Peyer's patch (tissue), 4 donors: ENCODE results near the gene NDUFAF8. TPM values are rescaled to one million over a fixed set of nuclear protein-coding genes. Genes with fewer than 3 reads are reported as not detected.
"Not testable (repeated sequence)": the region's sequence is repeated elsewhere in the genome, so short reads cannot be mapped to it uniquely, and the experiment has no call there.

Source experiments
- DNase-seq, 3 donors: peaks; one replicate each; pipeline ENCODE4 v3.0.0-alpha.2; 2017 to 2019
- H3K27ac ChIP-seq, 4 donors: fragments of 200-600 bp; sonication (generic); one replicate each; pipeline ENCODE4 v1.5.1; 2016 to 2019
- H3K27me3 ChIP-seq, 2 donors: fragments of 200-600 bp; sonication (generic); one replicate each; pipeline ENCODE4 v1.5.1; 2019
- H3K36me3 ChIP-seq, 3 donors: fragments of 200-600 bp; sonication (generic); one replicate each; pipeline ENCODE4 v1.5.1; 2016 to 2019
- H3K4me1 ChIP-seq, 4 donors: fragments of 200-600 bp; sonication (generic); one replicate each; pipeline ENCODE4 v1.5.1; 2016 to 2019
- H3K4me3 ChIP-seq, 4 donors: fragments of 200-600 bp; sonication (generic); 1 replicate in 3 of 4; 2 replicates in 1 of 4; pipeline ENCODE4 v1.5.1; 2016 to 2019; ENCODE audit warnings: mild to moderate bottlenecking in 1 of 4
- H3K9me3 ChIP-seq, 4 donors: fragments of 200-600 bp; sonication (generic); one replicate each; pipeline ENCODE4 v1.5.1; 2016 to 2019; ENCODE audit warnings: mild to moderate bottlenecking in 1 of 4
- POLR2A ChIP-seq, 2 donors: fragments of 450-650 bp; IDR thresholded peaks; one replicate each; pipeline ENCODE4 v1.5.1; 2017; ENCODE audit warnings: antibody characterized with exemption in 2 of 2, mild to moderate bottlenecking in 2 of 2, moderate library complexity in 2 of 2
- total RNA-seq, 4 donors: library from RNA; depleted of rRNA; stranded (reverse); fragments of >200 nt; gene quantifications; one replicate each; pipeline ENCODE4 v1.1.0, GENCODE V29; 2016
- TF ChIP-seq, protein P1 (sequence below), 6 experiments: fragments of 450-650 bp in 4 of 6; fragments of 200-600 bp in 2 of 6; sonication (generic) in 1 of 6; IDR thresholded peaks; one replicate each; pipeline ENCODE4 v1.5.1; 2017 to 2019; ENCODE audit warnings: antibody characterized with exemption in 6 of 6, mild to moderate bottlenecking in 3 of 6, moderate library complexity in 1 of 6

NDUFAF8 gene
- total RNA-seq, 4 donors from 2014 or later, result 17.8 to 62.7 (median 25.2) TPM

DNA sequence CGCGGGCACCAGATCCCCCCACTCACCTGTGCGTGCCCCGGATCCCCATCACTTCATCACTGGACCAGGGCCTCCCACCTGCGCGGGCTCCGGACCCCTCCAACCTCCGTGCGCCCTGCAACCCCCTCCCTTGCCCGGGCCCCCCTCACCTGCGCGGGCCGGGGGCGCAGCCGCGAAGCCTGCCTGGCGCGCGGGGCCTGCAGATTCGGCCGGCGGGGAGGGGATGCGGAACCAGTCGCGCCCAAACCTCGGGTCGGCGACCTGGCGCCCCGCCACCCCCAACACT, 16.6 kb upstream of the NDUFAF8 start:
- Histone ChIP-seq H3K9me3 (no peaks in the 10 kb centered on the region), H3K4me1 (peaks cover 0 to 19% (median 12%) of the 10 kb centered on the region in 4 donors), H3K27ac (peak overlapping the region in 2 of 4 donors; percentile 47 to 78), H3K4me3 (peak overlapping the region; percentile 70 to 83 (median 76)), H3K36me3 (no peaks in the 10 kb centered on the region), H3K27me3 (no peaks in the 10 kb centered on the region)
- TF ChIP-seq POLR2A (IDR thresholded peaks at IDR 0.05), result no peak
- TF ChIP-seq, protein P1, sequence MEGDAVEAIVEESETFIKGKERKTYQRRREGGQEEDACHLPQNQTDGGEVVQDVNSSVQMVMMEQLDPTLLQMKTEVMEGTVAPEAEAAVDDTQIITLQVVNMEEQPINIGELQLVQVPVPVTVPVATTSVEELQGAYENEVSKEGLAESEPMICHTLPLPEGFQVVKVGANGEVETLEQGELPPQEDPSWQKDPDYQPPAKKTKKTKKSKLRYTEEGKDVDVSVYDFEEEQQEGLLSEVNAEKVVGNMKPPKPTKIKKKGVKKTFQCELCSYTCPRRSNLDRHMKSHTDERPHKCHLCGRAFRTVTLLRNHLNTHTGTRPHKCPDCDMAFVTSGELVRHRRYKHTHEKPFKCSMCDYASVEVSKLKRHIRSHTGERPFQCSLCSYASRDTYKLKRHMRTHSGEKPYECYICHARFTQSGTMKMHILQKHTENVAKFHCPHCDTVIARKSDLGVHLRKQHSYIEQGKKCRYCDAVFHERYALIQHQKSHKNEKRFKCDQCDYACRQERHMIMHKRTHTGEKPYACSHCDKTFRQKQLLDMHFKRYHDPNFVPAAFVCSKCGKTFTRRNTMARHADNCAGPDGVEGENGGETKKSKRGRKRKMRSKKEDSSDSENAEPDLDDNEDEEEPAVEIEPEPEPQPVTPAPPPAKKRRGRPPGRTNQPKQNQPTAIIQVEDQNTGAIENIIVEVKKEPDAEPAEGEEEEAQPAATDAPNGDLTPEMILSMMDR (IDR thresholded peaks at IDR 0.05), result no peak
- no peak for DNase-seq

- Histone ChIP-seq H3K27me3 (no peaks in the 10 kb centered on the region), H3K4me1 (peaks cover 0 to 19% (median 12%) of the 10 kb centered on the region in 4 donors), H3K9me3 (no peaks in the 10 kb centered on the region), H3K4me3 (peak within 1 kb of the TSS; percentile 70 to 83 (median 76)), H3K36me3 (no peaks in the 10 kb centered on the region), H3K27ac (peak within 1 kb of the TSS; percentile 3 to 78 (median 45))
- peak; percentile 99 to 100 (median 99) for DNase-seq
- TF ChIP-seq, protein P1 (IDR thresholded peaks at IDR 0.05), result no peak
- TF ChIP-seq POLR2A (IDR thresholded peaks at IDR 0.05), result no peak
These were observed 16.0 kb upstream of the NDUFAF8 start, which contains the start of gene CEP131 for GRCh38 chr17:81222906-81223761. CEP131 (minus strand) TSS chr17:81222965; CDS start chr17:81220056, 2,909 bp downstream.

GRCh38 chr17:81223762-81224130, 15.4 kb upstream of the NDUFAF8 start:
- H3K27ac ChIP-seq, result peak overlapping the region in 3 of 4 donors; percentile 18 to 78 (median 43)
- TF ChIP-seq POLR2A (IDR thresholded peaks at IDR 0.05), result no peak
- TF ChIP-seq, protein P1 (IDR thresholded peaks at IDR 0.05), result no peak
- H3K4me3 ChIP-seq, result peak overlapping the region in 3 of 4 donors; percentile 37 to 83 (median 51)

GRCh38 chr17:81227630-81228029, 11.5 kb upstream of the NDUFAF8 start:
- peak overlapping the region in 1 of 4 donors; percentile 69 for H3K27ac ChIP-seq
- H3K27me3 ChIP-seq, H3K4me1 ChIP-seq, DNase-seq, H3K9me3 ChIP-seq, H3K4me3 ChIP-seq: not testable (repeated sequence)
- H3K36me3 ChIP-seq, result peaks cover 0 to 31% (median 0%) of the 10 kb centered on the region in 3 donors

More at GRCh38 chr17:81223762-81224130, 15.4 kb upstream of the NDUFAF8 start:
- H3K4me1 ChIP-seq, result peaks cover 0 to 19% (median 13%) of the 10 kb centered on the region in 4 donors
- H3K9me3 ChIP-seq, result no peaks in the 10 kb centered on the region
- peak in 1 of 3 donors; percentile 56 for DNase-seq
- H3K27me3 ChIP-seq, result no peaks in the 10 kb centered on the region
- no peaks in the 10 kb centered on the region for H3K36me3 ChIP-seq

- Histone ChIP-seq H3K9me3 (no peaks in the 10 kb centered on the region), H3K27me3 (no peaks in the 10 kb centered on the region), H3K4me1 (peaks cover 0 to 6% (median 5%) of the 10 kb centered on the region in 4 donors), H3K27ac (peak overlapping the region in 2 of 4 donors; percentile 18 to 69), H3K36me3 (peaks cover 0 to 39% (median 0%) of the 10 kb centered on the region in 3 donors), H3K4me3 (peak overlapping the region in 1 of 4 donors; percentile 10)
- DNase-seq, result peak in 2 of 3 donors; percentile 56 to 61
- TF ChIP-seq, protein P1 (IDR thresholded peaks at IDR 0.05), result no peak
- no peak for TF ChIP-seq POLR2A (IDR thresholded peaks at IDR 0.05)
These were observed 10.7 kb upstream of the NDUFAF8 start for GRCh38 chr17:81228420-81228819.
